ENCODE data around the gene ACAN.

The ACAN gene

GRCh38 chr15:88844749-88845386, 41.6 kb downstream of the ACAN start:
- no peak for DNase-seq

GRCh38 chr15:88845616-88846015, 42.4 kb downstream of the ACAN start:
- no peak for DNase-seq

GRCh38 chr15:88847144-88847543, 43.9 kb downstream of the ACAN start:
- no peak for DNase-seq

GRCh38 chr15:88848203-88848602, 45.0 kb downstream of the ACAN start:
- no peak for DNase-seq

GRCh38 chr15:88849376-88850072, 46.3 kb downstream of the ACAN start:
- DNase-seq = no peak

GRCh38 chr15:88852476-88852875, 49.2 kb downstream of the ACAN start:
- DNase-seq = no peak

- DNase-seq = no peak
Measured at GRCh38 chr15:88858934-88859333, 55.7 kb downstream of the ACAN start.

- no peak for DNase-seq
Measured at GRCh38 chr15:88859550-88859949, 56.3 kb downstream of the ACAN start.

GRCh38 chr15:88860212-88860611, 57.0 kb downstream of the ACAN start:
- DNase-seq = no peak

- DNase-seq = no peak
Measured at GRCh38 chr15:88863412-88863811, 60.2 kb downstream of the ACAN start.

- DNase-seq = no peak
Measured at GRCh38 chr15:88864861-88865497, 61.7 kb downstream of the ACAN start.

GRCh38 chr15:88865498-88866099, 62.4 kb downstream of the ACAN start:
- DNase-seq = no peak

- no peak for DNase-seq
Measured at GRCh38 chr15:88866295-88866881, 63.2 kb downstream of the ACAN start.

- no peak for DNase-seq
Measured at GRCh38 chr15:88871313-88871712, 68.1 kb downstream of the ACAN start.

GRCh38 chr15:88872106-88872505, 68.9 kb downstream of the ACAN start:
- no peak for DNase-seq

- no peak for DNase-seq
Measured at GRCh38 chr15:88872706-88873105, 69.5 kb downstream of the ACAN start.

GRCh38 chr15:88873786-88874185, 70.5 kb downstream of the ACAN start:
- DNase-seq = no peak

- DNase-seq = no peak
Measured at GRCh38 chr15:88874275-88874674, 71.0 kb downstream of the ACAN start.

GRCh38 chr15:88874684-88875083, 71.4 kb downstream of the ACAN start:
- no peak for DNase-seq

- no peak for DNase-seq
Measured at GRCh38 chr15:88876573-88876972, 73.3 kb downstream of the ACAN start.

- no peak for DNase-seq
Measured at GRCh38 chr15:88877415-88877814, 74.2 kb downstream of the ACAN start.

GRCh38 chr15:88877906-88878305, 74.7 kb downstream of the ACAN start:
- DNase-seq = no peak

GRCh38 chr15:88878720-88879184, 75.5 kb downstream of the ACAN start:
- peak; percentile 6 for DNase-seq
